SK-N-SH (cell line): ENCODE measurements around the gene REEP3. TPM values are rescaled to one million over a fixed set of nuclear protein-coding genes. Genes with fewer than 3 reads are reported as not detected.

ENCODE experiments used
- CTCF ChIA-PET: fragments of 300-600, 350-600 bp; formaldehyde crosslinking; extraction: SDS; loops from one replicate; lab custom pipeline; 2021; lab: Yijun Ruan, JAX
- POLR2A ChIA-PET: fragments of 350-600 bp; sonication (Branson Sonifier 250); formaldehyde crosslinking; extraction: SDS; loops from one replicate; lab custom pipeline; 2020; ENCODE audit warnings: antibody characterized with exemption, inconsistent platforms; lab: Yijun Ruan, JAX
- DNase-seq: peaks from one replicate; pipeline ENCODE4 v3.0.0; 2012
- H2AFZ ChIP-seq: fragments of 200-600 bp; sonication (generic); 2 replicates; pipeline ENCODE4 v1.8.1; 2016; ENCODE audit warnings: antibody characterized with exemption, mild to moderate bottlenecking, low read depth
- H3F3A ChIP-seq: fragments of 200-600 bp; sonication (generic); replicated peaks from 2 replicates; pipeline ENCODE3; 2016; ENCODE audit warnings: antibody characterized with exemption, mild to moderate bottlenecking; ENCODE audit not compliant: insufficient read depth
- H3K27ac ChIP-seq, 2 experiments: fragments of 200-500 bp in 1 of 2; fragments of 200-600 bp in 1 of 2; sonication (Bioruptor generic) in 1 of 2; sonication (generic), shearing (Covaris generic) in 1 of 2; 2 replicates each; pipeline versions ENCODE4 v1.5.1 to v1.6.1; 2014 to 2016; ENCODE audit warnings: low read depth in 2 of 2, inconsistent platforms in 1 of 2, low read length in 1 of 2, mild to moderate bottlenecking in 1 of 2, mixed read lengths in 1 of 2
- H3K27me3 ChIP-seq: fragments of 200-600 bp; sonication (generic), shearing (Covaris generic); 2 replicates; pipeline ENCODE4 v1.6.1; 2016; ENCODE audit warnings: mixed run types; ENCODE audit not compliant: insufficient read depth
- H3K36me3 ChIP-seq, 2 experiments: fragments of 200-500 bp in 1 of 2; fragments of 200-600 bp in 1 of 2; sonication (Bioruptor generic) in 1 of 2; sonication (generic) in 1 of 2; replicated peaks in 1 of 2; 2 replicates each; pipeline versions ENCODE3 to v1.5.1; 2014 to 2016; ENCODE audit warnings: low read length in 1 of 2, mild to moderate bottlenecking in 1 of 2; ENCODE audit not compliant: insufficient read depth in 2 of 2, control insufficient read depth in 1 of 2
- H3K4me1 ChIP-seq, 2 experiments: fragments of 200-500 bp in 1 of 2; fragments of 200-600 bp in 1 of 2; sonication (Bioruptor generic) in 1 of 2; sonication (generic), shearing (Covaris generic) in 1 of 2; 2 replicates each; pipeline versions ENCODE4 v1.5.1 to v1.6.1; 2014 to 2016; ENCODE audit warnings: low read depth in 1 of 2, low read length in 1 of 2, mixed run types in 1 of 2; ENCODE audit not compliant: insufficient read depth in 2 of 2, control insufficient read depth in 1 of 2
- H3K4me2 ChIP-seq: fragments of 200-600 bp; sonication (generic), shearing (Covaris generic); 2 replicates; pipeline ENCODE4 v1.6.1; 2017; ENCODE audit warnings: mixed run types
- H3K4me3 ChIP-seq, 2 experiments: fragments of 200-500 bp in 1 of 2; fragments of 200-600 bp in 1 of 2; sonication (Bioruptor generic) in 1 of 2; sonication (generic), shearing (Covaris generic) in 1 of 2; 2 replicates each; pipeline versions ENCODE4 v1.5.1 to v1.8.1; 2014 to 2016; ENCODE audit warnings: low read depth in 2 of 2, inconsistent platforms in 1 of 2, low read length in 1 of 2, mild to moderate bottlenecking in 1 of 2, mixed read lengths in 1 of 2, moderate library complexity in 1 of 2
- H3K79me2 ChIP-seq: fragments of 200-600 bp; sonication (generic); 2 replicates; pipeline ENCODE4 v1.8.1; 2017; ENCODE audit warnings: mild to moderate bottlenecking; ENCODE audit not compliant: insufficient read depth
- H3K9ac ChIP-seq: fragments of 200-600 bp; sonication (generic); 2 replicates; pipeline ENCODE4 v1.6.1; 2017; ENCODE audit warnings: mixed run types
- H3K9me2 ChIP-seq: fragments of 200-600 bp; sonication (generic); 2 replicates; pipeline ENCODE4 v1.6.1; 2017; ENCODE audit warnings: mixed run types
- H3K9me3 ChIP-seq: fragments of 200-600 bp; sonication (generic); 2 replicates; pipeline ENCODE4 v1.6.1; 2017; ENCODE audit warnings: mixed run types, mild to moderate bottlenecking, moderate library complexity
- H4K20me1 ChIP-seq: fragments of 200-600 bp; sonication (generic); 2 replicates; pipeline ENCODE4 v1.6.1; 2017; ENCODE audit warnings: mild to moderate bottlenecking, mixed run types; ENCODE audit not compliant: insufficient read depth
- CHD2 ChIP-seq: fragments of 150-350 bp; IDR thresholded peaks from 2 replicates; pipeline ENCODE4 v1.6.1; 2018; ENCODE audit warnings: low read length; ENCODE audit not compliant: partially characterized antibody
- EP300 ChIP-seq, 2 experiments: IDR thresholded peaks; 2 replicates each; pipeline versions ENCODE4 v1.4.0 to v1.6.1; 2012; ENCODE audit warnings: borderline replicate concordance in 1 of 2, low read depth in 1 of 2, low read length in 1 of 2
- EZH2phosphoT487 ChIP-seq: fragments of 200-600 bp; sonication (generic); IDR thresholded peaks from 2 replicates; pipeline ENCODE4 v1.6.1; 2017; ENCODE audit warnings: low read depth, mixed run types, mild to moderate bottlenecking, antibody characterized with exemption, moderate library complexity, borderline replicate concordance
- FOXJ3 ChIP-seq: sonication (generic); formaldehyde crosslinking; IDR thresholded peaks from 2 replicates; pipeline ENCODE4 v1.5.1; 2020; ENCODE audit warnings: mild to moderate bottlenecking, missing genetic modification reagents
- FOXM1 ChIP-seq: IDR thresholded peaks from 2 replicates; pipeline ENCODE4 v1.4.0; 2012; ENCODE audit warnings: low read depth, mild to moderate bottlenecking
- GABPA ChIP-seq: IDR thresholded peaks from 2 replicates; pipeline ENCODE4 v1.4.0; 2012; ENCODE audit warnings: low read depth, mild to moderate bottlenecking
- JUND ChIP-seq: IDR thresholded peaks from 2 replicates; pipeline ENCODE4 v1.4.0; 2012
- NFIC ChIP-seq: IDR thresholded peaks from 2 replicates; pipeline ENCODE4 v1.4.0; 2012; ENCODE audit warnings: borderline replicate concordance
- NRF1 ChIP-seq: IDR thresholded peaks from 2 replicates; pipeline ENCODE4 v1.6.1; 2012; ENCODE audit warnings: low read depth, mild to moderate bottlenecking, low read length
- RCOR1 ChIP-seq: fragments of 150-350 bp; IDR thresholded peaks from 2 replicates; pipeline ENCODE4 v1.6.1; 2017; ENCODE audit warnings: antibody characterized with exemption, low read length
- RFX5 ChIP-seq: IDR thresholded peaks from 2 replicates; pipeline ENCODE4 v1.6.1; 2012; ENCODE audit warnings: mild to moderate bottlenecking, improper control_type of control experiment, low read length
- SIN3A ChIP-seq: IDR thresholded peaks from 2 replicates; pipeline ENCODE4 v1.6.1; 2012; ENCODE audit warnings: low read depth, mild to moderate bottlenecking, low read length, moderate library complexity, borderline replicate concordance
- TCF12 ChIP-seq: IDR thresholded peaks from 2 replicates; pipeline ENCODE4 v1.4.0; 2012
- TEAD4 ChIP-seq: IDR thresholded peaks from 2 replicates; pipeline ENCODE4 v1.4.0; 2012; ENCODE audit warnings: mild to moderate bottlenecking, borderline replicate concordance; ENCODE audit not compliant: insufficient read depth
- YY1 ChIP-seq: IDR thresholded peaks from 2 replicates; pipeline ENCODE4 v1.4.0; 2012; ENCODE audit warnings: low read depth, mild to moderate bottlenecking
- WGBS: methylation state at CpG from one replicate; pipeline ENCODE4 v1.1.6; 2017; ENCODE audit warnings: low lambda C conversion rate; 5-methylcytosine and 5-hydroxymethylcytosine counted together
- polyA plus RNA-seq, 3 experiments: library from polyadenylated mRNA; depleted of rRNA; stranded (reverse); fragments of >200 nt; gene quantifications; 2 replicates each; pipeline ENCODE4 v1.2.3, GENCODE V29; 2012
- TF ChIP-seq, protein P1 (sequence below): IDR thresholded peaks from 2 replicates; pipeline ENCODE4 v1.4.0; 2012; ENCODE audit warnings: low read depth
- TF ChIP-seq, protein P2 (sequence below): IDR thresholded peaks from 2 replicates; pipeline ENCODE4; 2012
- TF ChIP-seq, protein P3 (sequence below): IDR thresholded peaks from 2 replicates; pipeline ENCODE4 v1.6.1; 2012; ENCODE audit warnings: mild to moderate bottlenecking, low read depth, low read length, moderate library complexity
- TF ChIP-seq, protein P4 (sequence below): fragments of 150-350 bp; IDR thresholded peaks from 2 replicates; pipeline ENCODE4 v1.6.1; 2016; ENCODE audit warnings: mild to moderate bottlenecking, low read depth, low read length

The REEP3 gene
- polyA plus RNA-seq, 1 of the 3 experiments (the other 2 are of a cell fraction): 7.6 TPM

DNA sequence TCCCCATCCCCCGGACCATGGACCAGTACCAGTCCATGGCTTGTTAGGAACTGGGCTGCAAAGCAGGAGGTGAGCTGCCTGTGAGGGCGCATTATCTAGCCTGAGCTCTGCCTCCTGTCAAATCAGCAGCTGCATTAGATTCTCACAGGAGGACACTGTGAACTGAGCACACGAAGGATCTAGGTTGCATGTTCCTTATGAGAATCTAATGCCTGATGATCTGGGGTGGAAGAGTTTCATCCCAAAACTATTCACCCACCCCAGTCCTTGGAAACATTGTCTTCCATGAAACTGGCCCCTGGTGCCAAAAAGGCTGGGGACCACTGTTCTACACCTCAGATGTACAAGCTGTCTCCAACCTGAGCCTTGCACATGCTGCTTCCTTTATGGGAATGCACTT, 31.4 kb upstream of the REEP3 start:
- CTCF ChIA-PET: interaction anchor here (0.9 to 1.5 kb wide), 4 partner anchors 9 to 50 kb away, joined by 3 to 6 read pairs (median 4); no protein-coding TSS in a partner anchor
- peaks cover 94% of the 10 kb centered on the region for H3K79me2 ChIP-seq
- POLR2A ChIA-PET: interaction anchor here (1.2 kb wide), 1 partner anchor 138 kb away, joined by 4 read pairs; no protein-coding TSS in a partner anchor

DNA sequence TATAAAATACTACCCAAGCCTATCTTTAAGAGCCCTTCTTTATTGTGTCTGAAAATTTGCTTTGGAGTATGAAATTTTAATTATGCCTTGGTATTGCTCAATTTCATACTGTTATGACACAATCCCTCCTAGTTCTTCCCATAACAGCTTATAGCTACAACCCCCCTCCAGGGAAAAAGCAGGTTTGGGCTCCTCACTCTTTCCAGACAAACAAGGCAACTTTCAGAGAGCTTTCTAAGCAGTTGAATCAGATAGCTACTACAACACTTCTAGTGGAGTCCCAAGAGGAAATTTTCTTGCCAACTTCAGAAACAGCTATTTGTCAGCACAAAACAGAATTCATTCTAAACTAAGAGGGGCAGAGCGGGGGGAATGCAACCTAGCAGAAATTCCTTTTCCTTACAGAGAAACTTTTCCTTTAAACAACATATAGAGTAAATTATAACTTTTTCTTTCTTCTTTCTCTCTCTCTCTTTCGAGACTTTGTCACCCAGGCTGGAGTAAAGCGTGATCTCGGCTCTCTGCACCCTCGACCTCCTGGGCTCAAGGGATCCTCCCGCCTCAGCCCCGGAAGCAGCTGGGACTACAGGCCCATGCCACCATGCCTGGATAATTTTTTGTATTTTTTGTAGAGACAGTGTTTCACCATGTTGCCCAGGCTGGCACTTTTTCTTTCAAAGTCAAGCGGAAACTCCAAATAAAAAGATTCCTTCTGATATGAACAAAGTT, 29.4 kb upstream of the REEP3 start:
- H3K27ac ChIP-seq: peak overlapping the region in 1 of 2 experiments; percentile 52; a peak in 2 of 4 replicates
- H3K9me2 ChIP-seq: no peaks in the 10 kb centered on the region
- no peaks in the 10 kb centered on the region for H3K9me3 ChIP-seq
- no peak overlapping the region for H3K4me2 ChIP-seq
- peaks cover 13% of the 10 kb centered on the region for H3F3A ChIP-seq
- no peak overlapping the region for H2AFZ ChIP-seq
- peaks cover 0 to 4% of the 10 kb centered on the region in 2 experiments for H3K36me3 ChIP-seq
- DNase-seq: no peak
- ChIA-PET POLR2A (no interaction called here), CTCF (interaction anchor here (0.7 to 1.4 kb wide), 2 partner anchors 142 to 275 kb away, joined by 3 to 4 read pairs; no protein-coding TSS in a partner anchor)
- no peaks in the 10 kb centered on the region; the same call in 1 of the 2 replicates for H4K20me1 ChIP-seq
- 89% methylated on average over 8 of the region's 8 CpGs for WGBS
- no peaks in the 10 kb centered on the region for H3K27me3 ChIP-seq
- no peak overlapping the region for H3K9ac ChIP-seq
- peaks cover 96% of the 10 kb centered on the region for H3K79me2 ChIP-seq
- H3K4me1 ChIP-seq: peaks cover 6 to 18% of the 10 kb centered on the region in 2 experiments; a peak in 3 of 4 replicates
- no peak overlapping the region for H3K4me3 ChIP-seq
- TF ChIP-seq YY1 (no peak), EZH2phosphoT487 (no peak), FOXM1 (no peak), RFX5 (no peak), SIN3A (no peak), CHD2 (no peak), JUND (no peak), RCOR1 (no peak), NRF1 (no peak), FOXJ3 (no peak), TEAD4 (no peak), EP300 (IDR thresholded peaks at IDR 0.05; ENCODE audit: borderline replicate concordance in 1 of 2, low read depth in 1 of 2, low read length in 1 of 2) (no peak)
- TF ChIP-seq, protein P1, sequence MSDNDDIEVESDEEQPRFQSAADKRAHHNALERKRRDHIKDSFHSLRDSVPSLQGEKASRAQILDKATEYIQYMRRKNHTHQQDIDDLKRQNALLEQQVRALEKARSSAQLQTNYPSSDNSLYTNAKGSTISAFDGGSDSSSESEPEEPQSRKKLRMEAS: no peak
- TF ChIP-seq, protein P2, sequence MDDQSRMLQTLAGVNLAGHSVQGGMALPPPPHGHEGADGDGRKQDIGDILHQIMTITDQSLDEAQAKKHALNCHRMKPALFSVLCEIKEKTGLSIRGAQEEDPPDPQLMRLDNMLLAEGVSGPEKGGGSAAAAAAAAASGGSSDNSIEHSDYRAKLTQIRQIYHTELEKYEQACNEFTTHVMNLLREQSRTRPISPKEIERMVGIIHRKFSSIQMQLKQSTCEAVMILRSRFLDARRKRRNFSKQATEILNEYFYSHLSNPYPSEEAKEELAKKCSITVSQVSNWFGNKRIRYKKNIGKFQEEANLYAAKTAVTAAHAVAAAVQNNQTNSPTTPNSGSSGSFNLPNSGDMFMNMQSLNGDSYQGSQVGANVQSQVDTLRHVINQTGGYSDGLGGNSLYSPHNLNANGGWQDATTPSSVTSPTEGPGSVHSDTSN: no peak

More for the DNA sequence above, 31.4 kb upstream of the REEP3 start:
- TF ChIP-seq TCF12 (no peak), CHD2 (no peak), FOXM1 (no peak), NFIC (no peak), GABPA (no peak), FOXJ3 (no peak), RFX5 (no peak)
- TF ChIP-seq, protein P3, sequence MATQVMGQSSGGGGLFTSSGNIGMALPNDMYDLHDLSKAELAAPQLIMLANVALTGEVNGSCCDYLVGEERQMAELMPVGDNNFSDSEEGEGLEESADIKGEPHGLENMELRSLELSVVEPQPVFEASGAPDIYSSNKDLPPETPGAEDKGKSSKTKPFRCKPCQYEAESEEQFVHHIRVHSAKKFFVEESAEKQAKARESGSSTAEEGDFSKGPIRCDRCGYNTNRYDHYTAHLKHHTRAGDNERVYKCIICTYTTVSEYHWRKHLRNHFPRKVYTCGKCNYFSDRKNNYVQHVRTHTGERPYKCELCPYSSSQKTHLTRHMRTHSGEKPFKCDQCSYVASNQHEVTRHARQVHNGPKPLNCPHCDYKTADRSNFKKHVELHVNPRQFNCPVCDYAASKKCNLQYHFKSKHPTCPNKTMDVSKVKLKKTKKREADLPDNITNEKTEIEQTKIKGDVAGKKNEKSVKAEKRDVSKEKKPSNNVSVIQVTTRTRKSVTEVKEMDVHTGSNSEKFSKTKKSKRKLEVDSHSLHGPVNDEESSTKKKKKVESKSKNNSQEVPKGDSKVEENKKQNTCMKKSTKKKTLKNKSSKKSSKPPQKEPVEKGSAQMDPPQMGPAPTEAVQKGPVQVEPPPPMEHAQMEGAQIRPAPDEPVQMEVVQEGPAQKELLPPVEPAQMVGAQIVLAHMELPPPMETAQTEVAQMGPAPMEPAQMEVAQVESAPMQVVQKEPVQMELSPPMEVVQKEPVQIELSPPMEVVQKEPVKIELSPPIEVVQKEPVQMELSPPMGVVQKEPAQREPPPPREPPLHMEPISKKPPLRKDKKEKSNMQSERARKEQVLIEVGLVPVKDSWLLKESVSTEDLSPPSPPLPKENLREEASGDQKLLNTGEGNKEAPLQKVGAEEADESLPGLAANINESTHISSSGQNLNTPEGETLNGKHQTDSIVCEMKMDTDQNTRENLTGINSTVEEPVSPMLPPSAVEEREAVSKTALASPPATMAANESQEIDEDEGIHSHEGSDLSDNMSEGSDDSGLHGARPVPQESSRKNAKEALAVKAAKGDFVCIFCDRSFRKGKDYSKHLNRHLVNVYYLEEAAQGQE: no peak
- TF ChIP-seq, protein P4, sequence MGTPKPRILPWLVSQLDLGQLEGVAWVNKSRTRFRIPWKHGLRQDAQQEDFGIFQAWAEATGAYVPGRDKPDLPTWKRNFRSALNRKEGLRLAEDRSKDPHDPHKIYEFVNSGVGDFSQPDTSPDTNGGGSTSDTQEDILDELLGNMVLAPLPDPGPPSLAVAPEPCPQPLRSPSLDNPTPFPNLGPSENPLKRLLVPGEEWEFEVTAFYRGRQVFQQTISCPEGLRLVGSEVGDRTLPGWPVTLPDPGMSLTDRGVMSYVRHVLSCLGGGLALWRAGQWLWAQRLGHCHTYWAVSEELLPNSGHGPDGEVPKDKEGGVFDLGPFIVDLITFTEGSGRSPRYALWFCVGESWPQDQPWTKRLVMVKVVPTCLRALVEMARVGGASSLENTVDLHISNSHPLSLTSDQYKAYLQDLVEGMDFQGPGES: no peak
- Histone ChIP-seq H2AFZ (no peak overlapping the region), H3K27ac (no peak overlapping the region), H3K36me3 (no peaks in the 10 kb centered on the region), H3K4me2 (no peak overlapping the region), H3K9ac (no peak overlapping the region), H3K4me1 (peaks cover 13 to 25% of the 10 kb centered on the region in 2 experiments; a peak in 3 of 4 replicates), H3F3A (peaks cover 13% of the 10 kb centered on the region), H3K9me2 (no peaks in the 10 kb centered on the region), H3K27me3 (no peaks in the 10 kb centered on the region), H3K4me3 (no peak overlapping the region), H3K9me3 (no peaks in the 10 kb centered on the region), H4K20me1 (peaks cover 3% of the 10 kb centered on the region)
- DNase-seq: no peak
- WGBS: 100% methylated on average over 1 of the region's 3 CpGs
